ENCODE data around the gene GOLGA7B.

The GOLGA7B gene

DNA sequence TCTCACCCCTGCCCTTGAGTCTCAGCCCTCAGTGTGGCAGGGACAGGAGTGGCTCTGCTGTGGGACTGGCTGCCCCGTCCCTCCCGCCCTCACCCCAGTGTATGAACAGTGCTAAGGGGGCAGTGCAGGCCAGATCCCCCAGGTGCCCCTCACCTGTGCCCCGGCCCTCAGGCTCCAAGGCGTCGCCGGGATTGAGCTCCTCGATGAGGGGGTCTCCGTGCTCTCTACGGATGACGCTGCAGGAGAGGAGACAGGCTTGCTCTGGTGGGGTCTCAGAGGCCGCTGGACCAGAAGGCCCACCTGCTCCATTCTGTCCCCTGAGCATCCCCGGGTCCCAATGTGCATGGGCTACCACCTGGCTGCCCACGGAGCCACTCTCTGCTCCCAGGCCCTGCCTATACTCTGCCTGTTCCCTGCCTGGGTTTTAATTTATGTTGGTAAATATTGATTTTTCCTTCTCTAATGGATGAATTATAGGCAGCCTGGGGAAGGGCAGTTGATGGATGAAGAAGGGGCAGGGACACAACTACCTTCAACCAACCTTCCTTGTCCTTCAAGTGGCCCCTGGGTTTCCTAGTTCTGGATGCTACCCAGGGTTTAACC lies 47.2 kb downstream of the GOLGA7B start:
- no peak for DNase-seq

GRCh38 chr10:97898429-97898828 lies 48.8 kb downstream of the GOLGA7B start:
- DNase-seq, result no peak

GRCh38 chr10:97901381-97901780 lies 51.7 kb downstream of the GOLGA7B start:
- no peak for DNase-seq

DNA sequence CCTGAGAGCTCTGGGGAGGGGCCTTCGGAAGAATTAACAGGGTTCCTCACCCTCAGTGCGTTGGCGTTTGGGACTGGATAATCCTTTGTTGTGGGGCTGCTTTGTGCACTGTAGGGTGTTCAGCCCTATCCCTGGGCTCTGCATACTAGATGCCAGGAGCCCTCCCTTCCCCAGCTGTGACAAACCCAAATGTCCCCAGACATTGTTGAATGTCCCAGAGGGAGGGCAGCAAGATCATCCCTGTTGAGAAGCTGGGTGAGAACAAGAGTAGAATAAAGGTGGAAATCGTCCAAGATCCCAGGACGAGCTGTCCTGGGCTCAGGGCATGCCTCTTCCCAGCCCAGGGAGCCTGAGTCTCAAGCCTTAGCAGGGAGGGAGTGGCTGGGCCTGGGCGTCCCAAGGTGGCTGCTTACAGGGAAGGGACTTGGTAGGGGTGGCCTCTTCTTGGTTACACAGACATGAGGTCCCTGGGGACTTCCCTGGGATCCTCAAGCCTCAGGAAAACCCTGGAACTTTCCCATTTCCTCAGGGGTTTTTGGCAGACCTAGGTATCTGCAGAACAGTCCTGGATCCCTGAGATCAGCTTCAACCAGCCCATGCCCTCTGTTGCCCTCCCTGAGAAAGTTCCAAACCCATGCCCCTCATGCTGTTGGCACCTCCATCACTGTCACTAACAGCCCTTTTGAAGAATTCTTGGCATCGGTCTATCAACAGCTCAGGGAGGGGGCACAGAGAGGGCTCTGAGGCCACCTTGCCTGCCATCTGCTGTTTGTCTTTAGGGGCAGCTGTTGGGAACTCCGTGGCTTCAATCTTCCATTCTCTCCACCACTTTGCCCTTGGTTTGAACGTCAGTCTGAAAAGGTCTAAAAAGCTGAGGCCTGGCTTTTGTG lies 53.7 kb downstream of the GOLGA7B start:
- no peak for DNase-seq

DNA sequence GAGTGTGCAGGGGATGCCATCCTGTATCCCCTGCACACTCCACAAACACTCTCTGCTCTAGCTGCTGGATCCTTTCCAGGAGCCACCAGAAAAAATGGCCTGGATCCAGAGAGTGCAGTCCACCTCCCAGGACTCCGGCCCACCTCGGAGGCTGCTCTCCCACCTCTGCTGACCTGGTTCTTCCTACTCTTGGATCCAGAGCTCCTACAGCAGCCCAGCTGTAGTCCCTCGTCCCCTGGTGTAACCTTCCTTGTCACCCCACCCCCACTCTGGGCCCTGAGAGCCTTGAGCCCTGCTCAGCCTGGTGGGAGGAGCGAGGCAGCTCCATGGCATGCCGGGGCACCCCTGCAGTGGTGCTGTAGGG lies 54.4 kb downstream of the GOLGA7B start:
- DNase-seq, result no peak

DNA sequence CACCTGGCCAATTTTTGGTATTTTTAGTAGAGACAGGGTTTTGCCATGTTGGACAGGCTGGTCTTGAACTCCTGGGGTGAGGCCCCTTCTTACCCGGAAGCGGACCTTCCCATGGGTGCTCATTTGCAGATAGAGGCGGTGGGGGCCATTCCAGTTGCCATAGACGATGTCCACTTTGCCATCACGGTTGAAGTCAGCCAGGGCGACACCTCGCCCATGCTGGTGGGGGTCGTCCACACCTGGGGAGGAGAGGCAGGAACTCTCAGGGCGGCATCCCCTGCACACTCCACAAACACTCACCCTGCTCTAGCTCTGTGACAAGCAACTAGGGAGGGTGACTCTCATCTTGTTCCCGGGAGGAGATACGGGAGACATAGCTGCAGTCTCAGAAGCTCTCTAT lies 54.9 kb downstream of the GOLGA7B start:
- DNase-seq, result no peak

- DNase-seq, result no peak
These were observed 55.6 kb downstream of the GOLGA7B start for GRCh38 chr10:97905276-97905675.

GRCh38 chr10:97907211-97907610 lies 57.6 kb downstream of the GOLGA7B start:
- DNase-seq, result no peak

DNA sequence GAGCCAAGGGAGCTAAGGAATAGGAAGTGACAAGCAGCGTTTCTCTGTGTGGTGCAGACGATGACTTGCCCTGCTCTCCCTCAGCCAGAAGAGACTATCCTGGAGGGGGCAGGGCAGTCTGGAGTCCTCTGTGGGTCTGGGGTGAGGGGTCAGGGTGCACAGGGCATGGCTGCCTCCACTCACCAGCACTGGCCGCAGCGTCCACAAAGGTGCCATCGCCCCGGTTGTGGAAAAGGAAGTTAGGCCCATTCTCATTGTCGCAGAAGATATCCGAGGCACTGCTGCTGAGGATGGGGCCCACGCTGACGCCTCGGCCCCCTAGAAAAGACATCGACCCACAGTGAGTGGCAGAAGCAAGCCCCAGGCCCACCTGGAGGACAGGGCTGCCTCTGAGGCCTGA lies 58.2 kb downstream of the GOLGA7B start:
- DNase-seq, result no peak

DNA sequence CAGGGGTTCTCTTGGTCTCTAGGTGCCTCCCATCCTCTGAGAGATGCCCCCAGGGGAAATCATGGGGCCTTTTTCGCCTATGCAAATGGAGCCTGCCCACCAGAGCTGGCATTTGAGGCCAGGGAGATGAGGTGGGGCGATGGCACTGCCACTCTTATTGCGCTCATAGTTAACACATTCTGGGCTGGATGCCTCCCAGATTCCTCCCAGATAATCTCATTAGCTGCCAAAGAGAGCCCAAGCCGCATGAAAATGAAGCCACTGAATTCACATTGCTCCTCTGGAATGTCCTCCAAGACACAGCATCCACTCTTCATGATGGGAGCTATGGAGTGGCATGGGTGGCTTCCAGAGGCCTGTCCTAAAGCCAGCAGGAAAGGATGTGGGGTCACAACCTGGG lies 61.0 kb downstream of the GOLGA7B start:
- DNase-seq, result no peak

GRCh38 chr10:97911217-97911616 lies 61.6 kb downstream of the GOLGA7B start:
- DNase-seq, result no peak

DNA sequence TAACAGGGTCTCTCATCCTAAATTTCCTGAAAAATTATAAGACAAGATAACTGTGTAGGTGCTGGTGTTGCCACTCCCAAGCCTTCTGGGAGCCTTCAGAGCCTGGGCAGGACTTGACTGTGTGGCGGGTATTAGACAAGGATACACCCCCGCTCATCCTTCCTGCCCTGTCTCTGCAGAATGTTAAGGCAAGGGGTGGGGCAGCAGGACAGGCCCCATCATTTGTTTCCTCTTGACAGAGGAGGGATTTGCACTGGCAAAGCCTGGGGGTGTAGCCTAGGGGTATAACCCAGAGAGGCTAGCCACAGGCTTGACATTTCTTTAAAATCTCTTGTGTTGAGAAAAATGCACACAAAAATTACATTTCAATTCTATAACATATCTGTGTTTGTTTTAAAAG lies 63.5 kb downstream of the GOLGA7B start:
- no peak for DNase-seq

DNA sequence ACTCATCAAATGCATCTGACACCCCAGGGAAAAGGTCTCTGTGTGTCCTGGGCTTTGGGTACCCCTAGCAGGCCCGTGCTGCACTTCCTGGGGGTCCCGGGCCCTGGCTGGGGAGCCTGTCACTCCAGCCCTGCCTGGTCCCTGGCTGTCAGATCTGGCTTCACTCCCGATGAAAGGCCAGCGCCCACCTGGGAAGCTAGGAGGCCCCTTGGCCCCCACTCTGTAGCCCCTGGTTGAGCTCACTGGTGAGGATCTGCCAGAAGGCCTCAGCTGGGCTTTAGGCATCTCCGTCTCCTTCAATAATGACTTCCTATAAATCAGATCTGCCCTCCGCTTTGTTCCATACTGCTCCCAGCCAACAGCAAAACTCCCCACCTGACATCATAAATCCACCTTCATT lies 64.0 kb downstream of the GOLGA7B start:
- no peak for DNase-seq

DNA sequence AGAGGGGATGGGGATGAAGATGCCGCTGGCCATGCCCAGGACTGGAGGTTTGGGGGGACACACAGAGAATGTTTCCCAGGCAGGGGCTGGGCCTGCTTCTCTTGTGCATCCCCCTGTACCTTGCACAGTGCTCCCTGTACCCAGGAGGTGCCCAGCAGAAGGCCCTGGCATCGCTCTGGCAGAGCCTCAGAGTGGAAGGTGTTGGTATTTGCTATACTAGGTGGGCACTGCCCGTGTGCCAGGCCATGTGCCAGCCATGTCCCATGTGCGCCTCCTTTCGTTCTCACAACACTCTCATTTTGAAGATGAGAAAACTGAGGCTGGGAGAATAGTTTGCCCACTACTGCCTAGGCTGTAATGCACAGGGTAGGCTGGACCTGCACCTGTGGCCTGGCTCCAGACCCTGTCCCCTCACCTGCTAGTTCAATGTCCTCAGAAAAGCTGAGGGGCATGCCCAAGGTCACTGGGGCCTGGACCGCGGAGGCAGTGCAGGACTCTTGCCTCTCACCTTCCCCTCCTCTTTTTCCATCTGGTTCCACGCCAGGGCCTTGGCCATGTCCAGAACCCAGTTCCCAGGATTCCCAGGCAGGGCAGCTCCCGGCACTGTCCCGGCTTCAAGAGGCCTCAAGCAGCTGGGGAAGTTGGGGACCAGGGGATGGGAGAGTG lies 64.7 kb downstream of the GOLGA7B start:
- no peak for DNase-seq

- DNase-seq, result peak; percentile 39 to 60 (median 53)
These were observed 65.2 kb downstream of the GOLGA7B start for GRCh38 chr10:97914837-97915211.

DNA sequence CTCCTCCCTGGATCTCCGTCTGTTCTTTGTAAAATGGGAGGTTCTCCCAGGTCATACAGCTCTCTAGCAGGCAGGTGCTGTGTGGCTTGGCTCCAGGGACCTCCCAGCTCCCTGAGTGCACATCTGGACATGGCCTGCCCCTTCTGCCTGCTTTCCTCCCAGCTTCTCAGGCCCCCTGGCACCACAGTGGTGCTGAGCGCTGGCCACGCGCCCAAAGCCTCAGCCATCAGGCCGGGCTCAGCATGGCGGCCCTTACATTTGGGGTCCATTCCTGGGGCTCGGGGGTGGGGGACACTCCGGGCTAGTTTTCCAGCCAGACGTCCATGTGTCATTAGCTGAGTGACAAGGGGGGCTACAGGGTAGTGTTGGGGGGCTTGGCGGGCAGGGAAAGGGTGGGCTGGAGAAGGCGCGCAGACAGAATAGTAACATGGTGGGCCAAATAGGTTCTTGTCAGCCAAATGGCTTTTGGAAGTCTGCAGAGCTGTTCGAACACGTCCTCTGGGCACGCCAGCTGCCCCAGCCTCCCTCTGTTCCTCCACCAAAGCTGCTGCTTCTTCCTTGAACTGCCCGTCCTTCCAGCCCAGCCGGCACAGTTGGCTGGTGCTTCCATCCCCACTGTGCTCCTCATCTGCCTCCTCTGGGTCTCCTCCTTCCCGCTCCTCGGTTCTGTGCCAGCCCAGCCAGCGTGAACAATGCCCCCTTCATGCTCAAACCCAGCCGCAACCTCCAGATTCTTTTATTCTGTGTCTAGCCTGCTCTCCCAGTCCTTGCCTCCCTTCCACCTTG lies 65.9 kb downstream of the GOLGA7B start:
- DNase-seq, result no peak

GRCh38 chr10:97916586-97916985 lies 66.9 kb downstream of the GOLGA7B start:
- DNase-seq, result no peak

DNA sequence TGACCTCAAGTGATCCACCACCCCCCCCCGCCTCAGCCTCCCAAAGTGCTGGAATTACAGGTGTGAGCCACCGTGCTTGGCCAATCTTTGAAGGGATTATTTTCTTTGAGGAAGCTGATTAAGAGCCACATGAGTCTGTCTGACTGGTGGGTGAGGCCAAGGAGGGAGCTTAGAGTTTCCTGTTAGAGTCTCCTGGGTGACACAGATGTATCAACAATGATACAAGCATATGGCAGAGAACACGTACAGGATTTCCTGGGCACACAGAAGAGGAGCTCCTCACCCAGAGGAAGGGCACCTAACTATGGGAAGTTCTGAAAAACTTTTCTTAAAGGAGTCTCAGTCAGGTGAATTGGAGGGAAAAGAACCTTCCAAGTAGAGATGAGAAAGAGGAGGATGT lies 69.4 kb downstream of the GOLGA7B start:
- no peak for DNase-seq

DNA sequence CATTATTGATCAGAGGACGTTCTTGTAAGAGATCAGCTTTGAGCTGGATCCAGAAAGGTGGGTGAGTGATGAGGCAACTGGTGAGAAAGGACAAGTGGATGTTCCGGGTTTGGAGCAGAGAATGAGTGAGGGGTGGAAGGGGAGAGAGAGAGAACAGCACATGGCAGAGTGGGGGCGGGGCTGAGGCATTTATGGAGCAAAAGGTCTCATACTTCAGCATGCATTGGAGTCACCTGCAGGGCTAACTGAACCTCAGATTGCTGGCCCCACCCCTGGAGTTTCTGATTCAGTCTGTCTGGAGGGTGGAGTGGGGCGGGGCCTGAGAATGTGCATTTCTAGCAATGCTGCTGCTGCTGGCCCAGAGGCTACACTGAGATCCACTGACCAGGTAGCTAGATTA lies 71.2 kb downstream of the GOLGA7B start:
- DNase-seq, result no peak

Measured in T-helper 1 cell (primary cell).